GM21423 (cell line): Measurements from ENCODE around the gene PPARG.
"Not testable (repeated sequence)": the region's sequence is repeated elsewhere in the genome, so short reads cannot be mapped to it uniquely, and the experiment has no call there.

ENCODE experiments used
- ATAC-seq: cut with Tn5 transposase; IDR thresholded peaks from one replicate; pipeline ENCODE4 v1.9.1; 2021; ENCODE audit warnings: mild to moderate bottlenecking, moderate library complexity; ENCODE audit not compliant: unreplicated experiment

Gene PPARG

GRCh38 chr3:12456441-12456840 is 167.6 kb downstream of the PPARG start:
- ATAC-seq = no peak

- not testable (repeated sequence) for ATAC-seq
These were observed 168.5 kb downstream of the PPARG start for GRCh38 chr3:12457380-12457779.

- ATAC-seq = no peak
These were observed 170.0 kb downstream of the PPARG start for GRCh38 chr3:12458901-12459300.

GRCh38 chr3:12460127-12460526 is 171.3 kb downstream of the PPARG start:
- no peak for ATAC-seq

GRCh38 chr3:12461097-12461649 is 172.3 kb downstream of the PPARG start:
- no peak for ATAC-seq

GRCh38 chr3:12462159-12462947 is 173.5 kb downstream of the PPARG start:
- ATAC-seq = no peak

- ATAC-seq = no peak
These were observed 174.8 kb downstream of the PPARG start for GRCh38 chr3:12463686-12464085.

- no peak for ATAC-seq
These were observed 175.3 kb downstream of the PPARG start for GRCh38 chr3:12464181-12464580.

- no peak for ATAC-seq
These were observed 176.4 kb downstream of the PPARG start for GRCh38 chr3:12465151-12465835.

GRCh38 chr3:12465836-12466225 is 177.0 kb downstream of the PPARG start:
- ATAC-seq = no peak

GRCh38 chr3:12467746-12468145 is 178.9 kb downstream of the PPARG start:
- no peak for ATAC-seq

GRCh38 chr3:12468276-12468675 is 179.4 kb downstream of the PPARG start:
- no peak for ATAC-seq

- no peak for ATAC-seq
These were observed 179.9 kb downstream of the PPARG start for GRCh38 chr3:12468757-12469156.

GRCh38 chr3:12469222-12469621 is 180.4 kb downstream of the PPARG start:
- not testable (repeated sequence) for ATAC-seq

- ATAC-seq = no peak
These were observed 181.2 kb downstream of the PPARG start for GRCh38 chr3:12470111-12470510.

GRCh38 chr3:12470680-12471079 is 181.8 kb downstream of the PPARG start:
- no peak for ATAC-seq

- no peak for ATAC-seq
These were observed 182.4 kb downstream of the PPARG start for GRCh38 chr3:12471241-12471640.

- ATAC-seq = no peak
These were observed 183.2 kb downstream of the PPARG start for GRCh38 chr3:12472000-12472610.

- no peak for ATAC-seq
These were observed 183.9 kb downstream of the PPARG start for GRCh38 chr3:12472796-12473195.

GRCh38 chr3:12473511-12473910 is 184.6 kb downstream of the PPARG start:
- ATAC-seq = no peak

GRCh38 chr3:12476238-12476897 is 187.5 kb downstream of the PPARG start:
- ATAC-seq = no peak
